Caki2 (cell line): Measurements from ENCODE around the gene HBEGF. TPM values are rescaled to one million over a fixed set of nuclear protein-coding genes. Genes with fewer than 3 reads are reported as not detected.

Experiments
- DNase-seq: peaks from one replicate; pipeline ENCODE4 v3.0.0-alpha.2; 2015; ENCODE audit warnings: low read depth
- in situ Hi-C: cut with HindIII; loops from 2 replicates; pipeline ENCODE4 v1.10.0; 2016; ENCODE audit warnings: low sequenced_read_pairs, low pct_unique_long_range_greater_than_20kb, mixed read lengths
- total RNA-seq: library from RNA; depleted of rRNA; stranded (reverse); fragments of >200 nt; shearing (Covaris generic); gene quantifications from 2 replicates; pipeline ENCODE4 v1.2.3, GENCODE V29; 2014; ENCODE audit warnings: low replicate concordance; rRNA removed

Gene HBEGF
- total RNA-seq, 1 experiment from 2014 or later, result 1.8 TPM

DNA sequence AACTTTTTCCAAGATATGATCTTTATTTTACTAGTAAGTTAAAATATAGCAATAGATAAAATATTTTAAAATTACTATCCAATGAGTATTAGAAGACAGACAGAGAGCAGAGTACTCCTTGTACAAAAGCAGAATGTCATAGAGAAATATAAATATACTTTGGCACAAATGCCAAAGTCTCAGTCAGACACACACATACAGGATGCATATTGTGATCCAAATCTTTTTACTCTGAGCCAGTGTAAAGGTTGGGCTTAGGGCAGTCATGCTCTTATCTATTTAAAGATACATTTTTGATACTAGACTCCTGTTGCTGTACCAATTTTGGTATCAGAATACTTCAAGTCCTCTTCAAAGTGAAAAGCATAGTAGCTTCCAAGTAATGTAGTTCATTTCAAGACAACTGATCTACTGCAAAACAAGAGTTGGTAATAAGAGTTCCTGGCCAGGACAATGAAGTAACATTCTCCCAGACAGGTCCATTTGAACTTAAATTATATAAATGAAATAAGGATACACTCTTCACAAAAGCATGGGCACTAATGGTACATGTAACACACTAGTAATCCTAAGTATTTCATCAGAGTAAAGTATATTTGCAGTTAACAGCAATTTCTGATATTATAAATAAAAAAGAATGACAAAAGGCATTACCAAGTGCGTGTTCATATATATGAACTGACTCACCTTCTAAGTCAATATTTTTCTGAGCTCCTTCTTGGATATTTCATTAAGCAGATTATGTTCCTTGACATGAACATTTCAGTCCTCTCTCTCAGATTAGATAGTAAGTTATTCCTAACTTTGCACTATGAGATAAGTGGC is 54.0 kb downstream of the HBEGF start:
- in situ Hi-C loops, result no loop called here
- DNase-seq, result no peak

DNA sequence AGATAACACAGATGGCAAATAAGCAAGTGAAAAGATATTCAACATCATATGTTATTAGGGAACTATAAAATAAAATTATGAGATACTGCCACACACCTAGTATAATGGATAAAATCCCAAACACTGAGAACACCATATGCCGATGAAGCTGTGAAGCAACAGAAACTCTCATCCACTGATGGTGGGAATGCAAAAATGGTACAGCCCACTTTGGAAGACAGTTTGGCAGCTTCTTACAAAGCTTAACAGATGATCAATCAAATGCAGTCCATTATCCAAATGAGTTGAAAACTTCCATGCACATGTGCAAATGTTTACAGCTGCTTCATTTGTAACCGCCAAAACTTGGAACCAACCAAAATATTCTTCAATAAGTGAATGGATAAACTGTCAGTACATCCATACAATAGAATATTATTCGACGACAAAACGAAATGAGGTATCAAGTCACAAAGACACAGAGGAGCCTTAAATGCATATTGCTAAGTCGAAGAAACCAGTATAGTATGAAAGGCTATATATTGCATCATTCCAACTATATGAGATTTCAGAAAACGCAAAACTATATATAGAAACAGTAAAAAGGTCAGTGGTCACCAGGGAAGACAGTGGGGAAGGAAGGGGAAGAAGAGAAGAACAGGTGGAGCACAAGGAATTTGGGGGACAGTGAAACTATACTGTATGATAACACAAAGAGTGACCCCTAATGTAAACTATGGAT is 58.4 kb downstream of the HBEGF start:
- in situ Hi-C loops, result no loop called here
- DNase-seq, result no peak

DNA sequence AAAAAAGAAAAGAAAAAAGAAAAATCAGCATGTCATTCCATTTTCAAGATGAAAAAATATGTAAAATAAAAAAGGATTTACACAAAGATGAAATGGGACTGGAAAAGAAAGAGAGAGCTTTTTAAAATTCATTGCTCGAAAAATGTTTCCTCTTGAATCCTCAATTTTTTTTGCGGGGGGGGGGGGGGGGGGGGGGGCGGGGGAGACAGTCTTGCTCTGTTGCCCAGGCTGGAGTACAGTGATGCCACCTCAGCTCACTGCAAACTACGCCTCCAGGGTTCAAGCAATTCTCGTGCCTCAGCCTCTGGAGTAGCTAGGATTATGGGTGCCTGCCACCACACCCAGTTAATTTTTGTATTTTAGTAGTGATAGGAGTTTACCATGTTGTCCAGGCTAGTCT is 60.0 kb downstream of the HBEGF start:
- no peak for DNase-seq
- in situ Hi-C loops, result no loop called here

DNA sequence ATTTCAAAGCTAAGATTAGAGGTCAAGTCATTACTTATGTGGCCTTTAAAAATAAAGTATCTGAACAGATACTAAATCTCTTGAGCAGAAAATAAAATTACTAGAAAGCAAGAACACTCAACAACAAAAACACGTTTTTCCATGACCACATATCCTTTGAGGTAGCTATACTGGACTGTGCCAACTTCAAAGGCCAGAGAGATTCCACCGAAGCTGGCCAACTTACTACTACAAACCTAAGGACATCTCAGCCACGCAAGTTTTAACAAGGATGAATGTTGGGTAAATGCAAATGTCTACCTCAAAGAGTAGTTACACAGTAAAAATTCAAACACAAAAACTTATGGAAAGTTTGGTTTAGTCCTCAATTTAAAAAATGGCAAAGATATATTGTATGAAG is 62.4 kb downstream of the HBEGF start:
- in situ Hi-C loops, result no loop called here
- no peak for DNase-seq

Other genes starting within 250 kb of the HBEGF start
- gene PURA, start 232.5 kb downstream of the HBEGF start, total RNA-seq, result 2.6 and 4.5 TPM in 2 replicates
- gene IGIP, start 220.7 kb downstream of the HBEGF start, total RNA-seq, result 1.5 TPM in 1 of 2 replicates, not detected in the other
- gene CYSTM1, start 171.4 kb downstream of the HBEGF start, total RNA-seq, result 62.0 and 79.2 TPM in 2 replicates
- gene PFDN1, start 43.5 kb downstream of the HBEGF start, total RNA-seq, result 149 and 150 TPM in 2 replicates
- gene SLC4A9, start 13.6 kb upstream of the HBEGF start, total RNA-seq, result not detected in 2 replicates
- 43.9 and 53.4 TPM in 2 replicates for gene ANKHD1, start 55.2 kb upstream of the HBEGF start, total RNA-seq
- gene EIF4EBP3, start 201.1 kb upstream of the HBEGF start, total RNA-seq, result 1.1 TPM in 1 of 2 replicates, not detected in the other
- 56.0 and 57.8 TPM in 2 replicates for gene SRA1, start 210.9 kb upstream of the HBEGF start, total RNA-seq
- gene APBB3, start 218.0 kb upstream of the HBEGF start, total RNA-seq, result 3.2 and 7.2 TPM in 2 replicates
- 21.3 and 30.5 TPM in 2 replicates for gene SLC35A4, start 218.2 kb upstream of the HBEGF start, total RNA-seq